Right lung (tissue), 5 donors: Measurements from ENCODE around the gene MPND. TPM values are rescaled to one million over a fixed set of nuclear protein-coding genes. Genes with fewer than 3 reads are reported as not detected.

ENCODE experiments used
- DNase-seq, 2 donors: peaks; one replicate each; pipeline ENCODE4 v3.0.0-alpha.2; 2013
- polyA plus RNA-seq, 5 donors: library from polyadenylated mRNA; unstranded; fragments of 120-200 nt; gene quantifications; one replicate each; pipeline versions ENCODE4 v1.2.1 to v1.2.3, GENCODE V29; 2013; ENCODE audit warnings: inconsistent platforms in 1 of 5, low replicate concordance in 1 of 5; ENCODE audit not compliant: insufficient read length in 5 of 5, insufficient read depth in 1 of 5

MPND gene
- polyA plus RNA-seq, 5 donors: 14.7 to 27.8 (median 20.8) TPM

DNA sequence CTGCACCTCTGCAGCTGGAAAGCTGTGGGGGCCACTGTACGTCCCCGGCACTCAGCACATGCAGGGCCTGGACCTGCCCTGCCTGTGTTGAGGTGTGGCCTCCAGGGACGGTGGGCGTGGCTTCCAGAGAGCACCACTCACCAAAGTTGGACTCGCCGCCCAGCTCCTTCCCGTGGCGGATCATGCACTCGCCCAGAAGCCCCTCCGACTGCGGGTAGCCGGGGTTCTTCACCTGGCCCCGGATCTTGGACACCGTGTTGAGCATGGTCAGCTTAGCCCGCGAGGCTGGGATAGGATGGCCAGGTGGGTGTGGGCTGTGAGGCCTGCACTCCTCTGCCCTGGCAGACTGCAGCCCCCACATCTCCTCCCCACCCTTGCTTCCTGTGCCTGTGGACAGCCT is 22.0 kb downstream of the MPND start:
- no peak for DNase-seq

DNA sequence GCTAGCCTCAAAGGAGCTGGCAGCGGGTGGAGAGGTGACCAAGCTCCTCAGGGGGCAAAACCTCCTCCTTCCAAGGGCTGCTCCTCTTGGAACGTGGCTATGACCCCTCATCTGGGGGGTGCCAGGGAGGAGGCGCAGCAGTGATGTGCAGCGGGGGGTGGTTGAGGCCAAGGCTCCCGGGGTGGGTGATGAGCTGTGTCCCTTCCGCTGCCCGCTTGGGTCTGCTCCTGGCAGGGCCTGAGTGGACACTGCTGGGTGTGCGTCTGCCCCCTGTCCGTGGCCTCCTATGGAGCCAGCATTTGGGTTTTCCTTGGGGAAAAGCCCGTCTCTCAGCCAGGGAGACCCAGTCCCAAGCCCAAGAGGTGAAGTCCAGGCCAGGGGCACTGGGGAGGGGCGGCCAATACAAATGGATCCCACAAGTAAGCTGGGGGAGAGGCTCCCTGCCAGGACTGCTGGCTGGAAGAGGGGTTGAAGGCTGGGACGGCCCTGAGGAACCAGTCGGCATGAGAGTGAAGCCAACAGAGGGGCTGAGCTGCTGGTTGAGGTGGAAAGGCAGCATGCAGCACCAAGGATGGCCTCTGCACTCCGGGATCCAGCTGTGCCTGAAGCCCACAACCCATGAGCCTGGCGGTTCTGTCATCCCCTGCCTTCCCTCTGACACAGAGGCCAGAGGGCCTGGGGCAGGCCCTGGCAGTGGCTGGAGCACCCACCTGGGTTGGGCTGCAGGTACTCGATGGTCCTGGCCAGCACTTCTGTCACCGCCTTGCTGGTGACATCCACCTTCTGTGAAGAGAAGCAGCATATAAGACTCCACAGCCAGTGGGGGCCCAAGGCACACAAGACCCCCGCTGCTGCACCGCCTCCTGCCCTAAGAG is 22.7 kb downstream of the MPND start:
- DNase-seq: no peak

DNA sequence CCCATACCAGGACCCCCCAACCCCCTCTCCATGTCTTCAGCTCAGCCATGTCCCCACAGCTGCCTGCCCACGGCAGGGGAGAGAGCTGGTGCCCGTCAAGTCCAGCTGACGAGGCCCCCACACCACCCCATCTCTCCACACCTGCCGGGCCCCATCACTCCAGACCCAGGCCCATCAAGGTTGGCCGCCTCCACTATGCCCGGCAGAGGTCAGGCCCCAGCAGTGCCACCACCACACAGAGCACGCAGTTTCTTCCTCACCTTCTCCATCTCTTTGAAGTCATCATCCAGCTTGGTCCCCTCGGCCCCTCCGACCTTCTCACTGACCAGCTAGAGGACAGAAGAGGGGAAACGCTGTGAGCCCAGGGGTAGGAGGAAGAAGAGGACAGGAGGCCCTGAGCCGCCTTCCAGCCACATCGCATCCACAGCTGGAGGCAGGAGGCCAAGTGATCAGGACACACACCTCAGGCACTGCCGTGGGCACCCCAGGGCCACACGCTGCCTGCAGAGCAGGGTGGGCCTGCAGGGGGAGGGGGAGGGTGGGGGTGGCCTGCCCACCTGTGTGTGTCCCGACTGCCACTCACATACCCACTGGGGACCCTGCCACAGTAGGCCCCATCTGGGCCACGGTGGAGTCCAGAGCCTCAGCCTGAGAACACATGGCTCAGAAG is 23.4 kb downstream of the MPND start:
- no peak for DNase-seq

DNA sequence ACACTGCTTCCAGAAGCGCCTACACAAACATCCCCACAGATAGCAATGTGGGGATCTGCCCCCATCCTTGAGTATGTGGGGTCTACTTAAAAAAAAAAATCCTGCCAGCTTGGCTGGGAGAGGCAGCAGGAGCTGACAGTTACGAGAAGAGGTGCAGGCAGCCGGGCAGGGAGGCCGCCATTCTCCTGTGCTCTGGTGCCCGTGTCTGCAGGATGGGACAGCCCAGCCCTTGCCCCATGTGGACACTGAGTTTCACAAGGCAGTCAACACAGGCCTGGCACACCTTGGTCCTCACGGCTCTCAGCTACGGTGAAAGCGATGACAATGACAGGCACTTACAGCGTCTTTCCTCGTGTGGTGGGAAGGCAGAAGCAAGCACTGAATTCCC is 24.0 kb downstream of the MPND start:
- no peak for DNase-seq

DNA sequence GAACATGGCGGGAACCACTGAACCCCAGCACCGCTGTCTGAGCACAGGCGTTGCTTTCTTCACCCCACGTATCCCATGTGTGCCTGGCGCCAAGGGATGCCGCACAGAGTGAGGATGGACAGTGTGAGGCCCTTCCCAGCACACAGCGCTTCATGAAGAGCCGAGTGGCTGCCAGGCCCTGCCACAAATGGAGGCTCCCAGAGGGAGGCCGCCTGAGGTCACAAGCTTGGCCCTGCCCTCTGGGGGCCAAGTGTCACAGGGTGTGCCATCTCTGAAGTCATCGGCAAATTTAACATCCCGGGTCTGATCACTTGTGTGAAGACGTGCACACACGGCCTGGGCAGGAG is 24.4 kb downstream of the MPND start:
- no peak for DNase-seq

DNA sequence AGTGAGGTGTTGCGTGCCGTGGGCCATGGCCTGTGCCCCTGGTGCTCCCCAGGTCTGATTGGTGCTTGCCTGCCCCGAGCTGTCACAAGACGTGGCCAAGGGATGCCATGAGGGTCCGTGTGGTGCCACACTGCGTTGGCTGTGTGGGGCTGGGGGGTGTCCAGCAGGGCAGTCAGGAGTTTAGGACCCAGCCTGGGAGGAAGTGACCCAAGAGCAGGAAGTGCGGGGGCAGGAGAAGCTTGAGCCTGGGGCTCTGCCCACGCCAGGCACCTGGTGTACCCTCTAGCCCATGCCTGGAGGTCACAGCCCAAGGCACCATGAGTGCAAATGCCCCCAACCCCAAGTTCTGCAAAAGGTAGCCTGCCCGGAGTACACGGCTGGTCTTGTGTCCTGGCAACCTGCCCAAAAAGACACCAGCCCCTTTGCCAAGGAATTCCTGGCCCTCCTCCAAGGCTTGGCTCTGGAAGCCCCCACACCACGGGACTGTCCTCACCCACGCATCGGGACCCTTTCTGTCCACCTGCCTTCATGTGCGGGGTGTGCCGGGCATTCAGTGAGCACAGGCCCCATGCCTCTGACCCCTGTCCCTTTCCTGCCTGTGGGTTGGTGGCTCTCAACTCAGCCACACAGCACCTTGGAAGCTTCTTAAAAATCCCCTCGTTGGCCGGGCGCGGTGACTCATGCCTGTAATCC is 24.9 kb downstream of the MPND start:
- no peak for DNase-seq

DNA sequence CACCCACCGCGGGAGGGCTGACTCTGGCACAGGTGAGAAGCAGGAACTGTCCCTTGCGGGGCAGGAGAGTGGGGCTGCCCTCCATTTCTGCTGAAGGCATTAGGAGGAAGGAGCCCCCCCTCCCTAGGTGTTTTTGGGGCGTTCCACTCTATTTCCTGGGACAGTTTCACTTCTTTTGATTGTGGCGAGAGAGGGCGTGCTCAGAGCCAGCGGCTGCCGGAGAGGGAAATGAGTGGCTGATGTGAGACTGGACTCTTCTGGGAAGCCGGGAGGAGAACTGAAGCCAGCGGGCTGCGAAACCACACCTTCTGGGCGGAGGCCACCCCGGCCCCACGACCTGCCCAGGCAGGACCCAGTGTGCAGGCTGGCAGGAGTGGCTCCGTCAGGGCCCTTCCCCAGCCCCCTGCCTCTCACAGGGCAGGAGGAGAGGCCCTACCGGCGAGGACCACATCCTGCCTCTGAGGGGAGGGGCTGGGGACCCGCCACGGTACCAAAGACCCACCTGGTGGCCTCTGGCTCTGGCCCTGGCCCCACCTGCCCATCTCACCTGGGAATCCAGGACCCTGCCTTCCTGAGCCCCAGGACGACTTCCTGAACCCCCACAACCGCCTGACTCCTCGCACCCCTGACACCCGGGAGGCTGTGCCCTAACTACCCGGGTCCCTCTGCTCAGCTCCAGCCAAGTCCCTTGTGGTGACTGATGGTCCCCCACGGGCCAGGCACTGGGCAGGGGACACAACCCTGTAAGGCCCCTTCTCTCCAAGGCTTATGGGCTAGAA is 25.9 kb downstream of the MPND start:
- DNase-seq: no peak

DNA sequence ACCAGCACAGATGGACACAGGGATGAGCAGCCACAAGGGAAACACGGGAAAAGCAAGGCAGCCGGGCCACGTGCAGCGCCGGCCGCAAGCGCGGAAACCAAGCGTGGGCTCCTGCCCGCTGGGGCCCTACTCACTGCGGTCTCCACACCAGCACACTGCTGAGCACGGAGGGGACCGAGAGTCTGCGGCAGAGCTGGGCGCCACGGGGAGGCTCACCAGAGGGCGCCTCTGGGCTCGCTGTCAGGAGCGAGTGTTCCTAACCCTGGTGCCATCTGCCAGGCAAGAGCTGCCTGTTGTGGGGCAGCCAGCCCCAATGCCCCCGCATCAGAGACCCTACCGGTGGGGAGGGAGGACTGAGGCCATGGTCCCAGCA is 26.5 kb downstream of the MPND start:
- no peak for DNase-seq

DNA sequence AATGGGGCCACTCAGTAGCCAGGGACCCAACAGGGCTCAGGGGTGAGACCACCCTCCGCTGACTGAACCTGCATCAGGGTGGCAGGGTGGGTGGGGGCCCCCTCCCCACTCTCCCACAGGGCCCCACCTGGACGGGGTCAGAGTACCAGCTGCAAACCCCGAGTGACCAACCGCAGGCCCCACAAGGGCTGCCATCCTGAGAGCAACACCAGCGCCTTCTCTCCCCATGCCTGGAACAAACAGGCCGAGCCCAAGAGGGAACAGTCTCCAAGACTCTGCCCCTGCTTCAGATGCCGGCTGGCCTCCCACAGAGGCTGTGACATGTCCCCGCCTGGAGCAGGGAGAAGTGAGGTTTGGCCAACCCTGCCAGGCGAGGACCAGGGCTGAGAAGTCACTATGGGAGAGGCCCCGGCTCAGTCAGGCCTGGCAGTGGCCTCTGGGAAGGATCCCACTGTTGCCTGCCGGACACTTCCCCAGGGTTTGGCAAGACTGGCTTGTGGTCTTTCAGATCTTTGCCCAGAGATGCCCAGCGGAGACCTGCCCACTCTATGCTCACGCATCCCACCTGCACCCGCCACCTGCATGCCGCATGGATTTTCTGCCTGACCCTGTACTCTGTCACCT is 27.2 kb downstream of the MPND start:
- DNase-seq: no peak

DNA sequence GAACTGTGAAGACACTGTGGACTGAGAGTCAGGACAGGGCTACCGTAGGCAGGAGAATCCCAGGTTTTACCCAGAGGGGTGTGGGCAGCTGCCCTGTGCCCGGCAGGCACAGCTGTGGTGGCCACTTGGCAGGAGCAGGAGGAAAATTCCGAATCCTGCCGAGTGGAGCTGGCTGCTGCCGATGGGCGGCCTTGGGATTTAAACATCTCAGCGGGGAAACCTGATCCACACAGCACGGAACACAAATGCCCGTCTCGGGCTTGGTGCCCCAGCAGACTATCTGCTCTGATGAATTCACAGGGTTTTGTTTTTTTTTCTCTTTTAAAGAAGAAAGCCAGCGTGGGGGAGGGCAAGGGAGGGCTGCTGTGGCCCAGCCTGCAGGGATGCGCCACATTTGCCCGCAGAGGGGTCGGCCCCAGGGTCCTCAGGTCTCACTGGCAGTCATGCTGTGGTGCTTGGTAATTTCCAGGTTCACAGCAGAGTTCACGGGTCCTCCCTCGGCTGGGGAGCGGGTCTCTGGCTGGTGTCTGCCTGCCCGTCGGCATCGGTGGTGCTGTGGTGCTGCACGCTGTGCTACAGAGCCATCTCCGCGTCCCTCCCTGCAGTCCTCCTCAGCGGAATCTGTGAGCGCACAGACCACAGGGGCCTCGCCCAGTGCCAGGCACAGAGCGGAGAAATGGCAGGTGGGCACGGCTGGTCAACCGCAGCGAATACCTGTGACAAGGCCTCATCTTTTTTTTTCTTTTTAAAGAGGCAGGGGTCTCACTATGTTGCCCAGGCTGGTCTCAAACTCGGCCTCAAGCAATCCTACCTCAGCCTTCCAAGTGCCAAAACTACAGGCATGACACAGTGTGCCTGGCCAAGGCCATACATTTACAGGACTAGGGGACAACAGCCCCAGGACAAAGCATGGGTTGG is 28.1 kb downstream of the MPND start:
- no peak for DNase-seq

DNA sequence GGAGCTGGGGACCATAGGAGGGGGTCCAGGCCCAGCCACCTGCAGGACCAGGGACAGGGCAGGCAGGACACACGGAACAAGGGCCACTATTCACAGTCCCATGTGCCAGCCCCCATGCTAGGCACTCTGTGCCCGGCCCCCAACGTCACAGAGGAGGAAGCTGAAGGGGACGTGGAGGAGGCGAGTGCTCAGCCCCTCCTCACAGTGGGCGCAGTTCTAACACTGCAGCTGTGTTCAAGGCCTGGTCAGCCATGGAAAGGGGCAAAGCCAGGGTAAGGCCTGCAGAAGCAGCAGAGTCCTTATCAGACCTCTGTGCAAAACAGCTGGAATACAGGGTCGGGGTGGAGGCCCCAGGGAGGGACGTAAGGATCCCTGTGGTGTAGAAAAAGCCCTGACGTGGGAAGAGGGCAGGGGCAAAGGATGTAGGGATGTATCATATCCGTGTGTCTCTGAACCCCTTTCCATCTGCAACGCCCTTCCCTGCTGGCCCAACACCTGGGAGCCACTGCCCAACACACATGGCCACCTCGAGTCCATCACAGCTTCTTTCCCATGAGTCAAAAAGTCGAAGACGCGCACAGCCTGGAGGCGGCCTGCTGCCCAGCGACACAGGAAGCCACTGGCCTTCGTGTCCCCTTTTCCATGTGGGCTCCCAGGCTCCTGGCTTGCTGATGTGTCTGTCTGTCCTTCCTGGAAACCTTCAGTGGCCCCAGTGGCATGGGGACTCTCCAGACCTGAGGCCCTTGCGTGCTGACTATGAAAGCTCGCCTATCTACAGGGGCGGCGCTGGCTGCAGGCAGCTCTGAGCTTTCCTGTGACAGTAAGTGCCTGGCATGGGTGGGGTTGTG is 29.0 kb downstream of the MPND start:
- no peak for DNase-seq

DNA sequence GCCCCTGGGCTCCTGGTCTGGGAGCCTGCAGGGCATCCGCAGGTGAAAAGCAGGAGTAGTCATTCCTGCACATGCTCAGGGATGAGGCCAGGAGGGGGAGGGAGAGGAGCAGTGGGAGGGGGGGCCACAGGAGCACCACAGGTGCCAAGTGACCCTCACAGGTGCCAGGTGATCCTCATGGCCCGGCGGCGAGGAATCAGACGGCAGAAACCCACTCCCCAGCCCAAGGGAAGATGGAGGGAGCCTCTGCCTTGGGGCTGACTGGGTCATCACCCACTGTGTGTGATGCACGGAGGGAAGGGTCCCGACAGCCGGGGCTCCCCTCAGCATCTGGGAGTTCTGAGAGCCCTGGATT is 29.6 kb downstream of the MPND start:
- DNase-seq: no peak

DNA sequence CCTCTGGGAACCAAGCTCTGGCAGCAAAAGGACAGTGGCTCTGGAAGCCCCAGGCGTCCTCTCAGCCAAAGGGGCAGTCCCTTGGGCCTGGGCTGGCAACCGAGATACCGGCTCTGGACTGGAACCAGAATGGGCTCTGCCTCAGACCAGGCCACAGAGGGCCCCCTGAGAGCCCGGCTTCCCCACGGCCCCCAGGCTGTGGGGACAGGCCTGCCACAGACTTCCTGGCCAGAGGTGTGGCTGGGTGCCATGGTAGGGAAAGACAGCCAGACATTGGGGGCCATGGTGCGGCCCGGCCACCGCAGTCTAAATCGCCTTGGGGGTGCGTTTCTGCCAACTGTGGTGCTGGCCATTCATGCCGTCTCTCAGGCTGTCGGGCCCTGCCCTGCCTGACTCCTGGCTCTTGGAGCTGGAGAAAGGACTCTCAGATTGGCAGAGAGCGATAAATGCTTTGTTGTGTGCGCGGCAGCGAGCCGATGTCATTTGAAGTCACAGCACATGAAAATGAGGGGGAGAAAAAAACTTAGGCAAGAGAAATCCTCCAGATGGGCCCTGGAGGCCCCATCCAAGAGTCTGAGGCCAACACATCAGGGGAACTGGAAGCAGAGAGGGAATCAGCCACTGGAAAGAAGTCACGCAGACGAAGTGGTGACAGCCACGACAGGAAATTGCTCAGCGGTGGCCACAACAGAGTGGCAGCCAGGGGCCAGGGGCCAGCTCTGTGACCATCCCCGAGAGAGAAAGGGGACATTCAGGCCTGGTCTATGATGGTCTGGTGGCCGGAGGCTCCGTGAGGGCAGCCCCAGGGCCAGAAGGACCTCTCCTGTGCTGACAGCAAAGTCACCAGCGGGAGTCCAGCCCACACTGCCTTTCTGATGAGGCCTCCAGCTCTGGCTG is 30.5 kb downstream of the MPND start:
- DNase-seq: no peak

DNA sequence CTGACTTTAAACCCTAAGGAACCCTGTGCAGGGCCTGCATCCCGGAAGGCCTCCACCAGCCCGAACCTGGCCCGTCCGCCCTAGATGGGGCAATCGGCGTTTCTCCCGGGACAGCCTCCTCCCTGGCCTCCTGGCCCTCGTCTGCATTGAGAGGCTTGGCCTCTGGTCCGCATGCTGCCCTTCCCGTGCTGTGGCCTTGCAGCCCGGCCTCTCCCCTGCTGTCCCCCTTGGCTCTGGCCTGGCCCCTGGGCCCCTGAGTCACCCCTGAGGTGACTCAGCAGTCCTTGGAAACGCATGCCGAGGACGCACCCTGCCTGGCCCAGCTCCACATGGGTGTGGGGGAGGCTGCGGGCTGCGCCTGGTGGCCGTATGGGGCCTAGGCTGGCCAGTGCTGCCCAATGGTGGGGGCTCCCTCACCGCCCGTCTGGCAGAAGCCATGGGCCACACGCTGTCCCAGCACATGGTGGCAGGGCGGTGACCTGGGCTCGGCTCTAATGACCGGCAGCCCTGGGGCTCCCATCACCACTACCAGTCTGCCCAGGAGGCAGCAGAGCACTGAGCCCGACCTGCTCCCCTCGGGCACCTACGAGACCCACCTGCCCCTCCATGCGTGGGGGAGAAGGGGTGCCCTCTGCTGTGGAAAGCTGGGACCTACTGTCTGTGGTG is 31.3 kb downstream of the MPND start:
- no peak for DNase-seq

DNA sequence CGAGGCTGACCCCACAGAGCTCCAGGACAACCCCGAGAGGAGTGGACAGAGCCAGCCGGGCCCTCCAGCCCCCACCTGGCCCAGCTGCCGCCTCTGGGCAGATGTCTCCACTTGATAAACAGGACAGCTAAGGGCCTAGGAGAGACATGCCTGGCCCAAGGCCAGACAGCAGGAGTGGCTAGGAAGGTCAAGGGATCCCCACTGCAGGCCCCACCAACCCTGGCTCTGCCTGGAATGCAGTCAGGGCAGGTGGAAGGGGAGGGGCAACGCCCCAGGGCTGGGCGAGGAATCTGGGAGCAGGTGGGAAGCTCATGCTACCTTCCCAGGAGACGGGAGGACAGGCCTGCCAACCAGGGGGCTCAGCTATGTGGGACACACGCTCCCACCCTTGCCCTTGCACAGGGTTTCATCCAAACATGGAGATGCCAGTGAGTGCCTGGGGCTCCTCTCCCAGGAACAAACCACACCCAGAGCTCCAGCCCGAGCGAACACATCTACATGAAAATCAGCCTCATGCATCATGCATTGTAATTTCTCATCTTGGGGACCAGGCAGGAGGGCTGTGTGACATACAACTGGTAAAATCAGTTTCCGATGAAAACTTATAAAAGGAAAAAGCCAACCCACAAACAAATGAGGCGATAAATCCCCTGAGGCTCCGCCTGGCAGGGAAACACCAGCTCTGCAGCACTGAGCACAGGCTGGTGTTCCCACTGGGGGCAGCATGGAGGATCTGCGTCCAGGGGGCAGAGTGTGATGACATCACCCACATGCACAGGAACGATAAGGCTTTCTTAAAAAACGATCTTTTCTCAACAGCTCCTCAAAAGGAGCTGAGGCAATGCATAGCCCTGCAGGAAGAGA is 32.0 kb downstream of the MPND start:
- no peak for DNase-seq

DNA sequence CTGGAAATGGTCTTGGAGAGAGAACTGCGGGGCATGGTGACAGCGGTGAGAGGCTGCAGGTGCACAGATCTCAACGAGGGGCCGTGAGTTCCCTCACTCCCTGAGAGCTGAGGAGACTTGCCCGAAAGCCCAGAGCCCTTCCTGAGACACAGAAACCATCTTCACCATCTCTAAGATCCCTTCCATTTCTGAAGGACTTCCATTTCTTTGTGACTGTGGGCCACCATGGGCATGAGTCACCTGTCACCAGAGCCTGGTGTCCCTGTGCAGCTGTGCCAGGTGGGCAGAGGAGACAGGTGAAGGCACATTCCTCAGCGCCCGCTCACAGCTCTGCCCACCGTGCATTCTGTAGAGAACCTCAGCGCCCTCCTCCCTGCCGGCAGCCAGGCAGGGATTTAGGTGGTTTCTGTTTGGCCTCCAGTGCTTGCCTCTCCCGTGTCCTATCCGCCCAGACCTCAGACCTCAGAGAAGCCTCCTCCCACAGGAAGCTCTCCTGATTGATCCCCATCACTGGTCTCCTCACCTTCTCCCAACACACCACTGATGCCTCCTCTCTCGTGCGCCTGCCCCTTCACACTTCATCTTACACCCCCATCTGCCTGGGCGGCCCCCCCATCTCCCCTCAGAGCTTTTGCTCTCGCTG is 32.8 kb downstream of the MPND start:
- no peak for DNase-seq

DNA sequence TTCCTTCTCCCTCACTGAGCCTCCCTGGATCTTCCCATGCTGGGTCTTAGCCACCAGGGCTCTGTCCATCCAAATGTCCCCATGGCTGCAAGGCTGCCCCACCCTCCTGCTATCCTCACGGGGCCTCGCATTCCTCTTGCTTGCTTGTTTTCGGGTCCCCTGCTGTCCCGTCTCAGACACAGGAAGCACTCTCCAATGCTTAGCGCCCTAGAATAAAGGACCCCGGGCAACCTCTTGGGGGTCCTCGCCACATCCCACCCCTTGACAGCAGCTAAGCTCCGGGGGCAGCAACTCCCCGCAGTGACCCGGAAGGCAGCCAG is 33.3 kb downstream of the MPND start:
- DNase-seq: no peak
